IPS-18c (cell line): ENCODE results near the gene CHN2.

Source experiments
- H3K4me3 ChIP-seq: 2 replicates; pipeline ENCODE4 v1.7.0; 2013; ENCODE audit warnings: low read depth, mild to moderate bottlenecking, low read length, moderate library complexity; ENCODE audit not compliant: insufficient read depth
- H3K9me3 ChIP-seq: one replicate; pipeline ENCODE4 v1.6.1; 2013; ENCODE audit warnings: mild to moderate bottlenecking, low read length, moderate library complexity; ENCODE audit not compliant: control insufficient read depth, insufficient read depth

CHN2 gene

GRCh38 chr7:29401769-29402168 lies 207.2 kb downstream of the CHN2 start:
- Histone ChIP-seq H3K4me3 (no peak overlapping the region), H3K9me3 (no peaks in the 10 kb centered on the region)

- Histone ChIP-seq H3K9me3 (no peaks in the 10 kb centered on the region), H3K4me3 (no peak overlapping the region)
Measured at GRCh38 chr7:29405891-29406290, 211.3 kb downstream of the CHN2 start.

- Histone ChIP-seq H3K4me3 (no peak overlapping the region), H3K9me3 (no peaks in the 10 kb centered on the region)
Measured at GRCh38 chr7:29406366-29406765, 211.8 kb downstream of the CHN2 start.

- H3K4me3 ChIP-seq: no peak overlapping the region
- no peaks in the 10 kb centered on the region for H3K9me3 ChIP-seq
Measured at GRCh38 chr7:29408841-29409243, 214.3 kb downstream of the CHN2 start.

- Histone ChIP-seq H3K4me3 (no peak overlapping the region), H3K9me3 (no peaks in the 10 kb centered on the region)
Measured at GRCh38 chr7:29410996-29411395, 216.4 kb downstream of the CHN2 start.

GRCh38 chr7:29412912-29413311 lies 218.3 kb downstream of the CHN2 start:
- Histone ChIP-seq H3K4me3 (no peak overlapping the region), H3K9me3 (no peaks in the 10 kb centered on the region)

- Histone ChIP-seq H3K4me3 (no peak overlapping the region), H3K9me3 (no peaks in the 10 kb centered on the region)
Measured at GRCh38 chr7:29413626-29414136, 219.1 kb downstream of the CHN2 start.

GRCh38 chr7:29414216-29414615 lies 219.6 kb downstream of the CHN2 start:
- Histone ChIP-seq H3K4me3 (no peak overlapping the region), H3K9me3 (no peaks in the 10 kb centered on the region)

GRCh38 chr7:29415215-29415614 lies 220.6 kb downstream of the CHN2 start:
- H3K4me3 ChIP-seq: no peak overlapping the region

GRCh38 chr7:29416276-29416937 lies 221.8 kb downstream of the CHN2 start:
- no peak overlapping the region for H3K4me3 ChIP-seq
- no peaks in the 10 kb centered on the region for H3K9me3 ChIP-seq

More at GRCh38 chr7:29415215-29415614, 220.6 kb downstream of the CHN2 start:
- H3K9me3 ChIP-seq: no peaks in the 10 kb centered on the region

- no peaks in the 10 kb centered on the region for H3K9me3 ChIP-seq
- no peak overlapping the region for H3K4me3 ChIP-seq
Measured at GRCh38 chr7:29416938-29417305, 222.3 kb downstream of the CHN2 start.

- H3K9me3 ChIP-seq: no peaks in the 10 kb centered on the region
- no peak overlapping the region for H3K4me3 ChIP-seq
Measured at GRCh38 chr7:29418056-29418455, 223.5 kb downstream of the CHN2 start.

GRCh38 chr7:29418651-29419050 lies 224.1 kb downstream of the CHN2 start:
- Histone ChIP-seq H3K4me3 (no peak overlapping the region), H3K9me3 (no peaks in the 10 kb centered on the region)

GRCh38 chr7:29420011-29420410 lies 225.4 kb downstream of the CHN2 start:
- H3K4me3 ChIP-seq: no peak overlapping the region
- no peaks in the 10 kb centered on the region for H3K9me3 ChIP-seq

- Histone ChIP-seq H3K9me3 (no peaks in the 10 kb centered on the region), H3K4me3 (no peak overlapping the region)
Measured at GRCh38 chr7:29421010-29421956, 226.7 kb downstream of the CHN2 start.

- Histone ChIP-seq H3K9me3 (no peaks in the 10 kb centered on the region), H3K4me3 (no peak overlapping the region)
Measured at GRCh38 chr7:29422829-29423228, 228.3 kb downstream of the CHN2 start.

GRCh38 chr7:29424295-29424983 lies 229.9 kb downstream of the CHN2 start:
- no peak overlapping the region for H3K4me3 ChIP-seq
- no peaks in the 10 kb centered on the region for H3K9me3 ChIP-seq

GRCh38 chr7:29424984-29425309 lies 230.4 kb downstream of the CHN2 start:
- Histone ChIP-seq H3K9me3 (no peaks in the 10 kb centered on the region), H3K4me3 (no peak overlapping the region)
